H1 (cell line): ENCODE data around the gene S100A6. TPM values are rescaled to one million over a fixed set of nuclear protein-coding genes. Genes with fewer than 3 reads are reported as not detected.

Experiments used
- CTBP2 ChIP-seq: IDR thresholded peaks from 2 replicates; pipeline ENCODE4 v1.7.0; 2011; ENCODE audit warnings: borderline replicate concordance, mild to moderate bottlenecking, moderate library complexity, mixed read lengths, low read length; ENCODE audit not compliant: insufficient read depth, insufficient read length
- EGR1 ChIP-seq: IDR thresholded peaks from 2 replicates; pipeline ENCODE4 v1.6.1; 2011; ENCODE audit warnings: low read depth, low read length, borderline replicate concordance
- GTF2F1 ChIP-seq: IDR thresholded peaks from 2 replicates; pipeline ENCODE4 v1.6.1; 2012; ENCODE audit warnings: low read depth, low read length, improper control_type of control experiment, borderline replicate concordance
- RBBP5 ChIP-seq: IDR thresholded peaks from 2 replicates; pipeline ENCODE4 v1.7.1; 2012; ENCODE audit warnings: low read depth, mild to moderate bottlenecking, inconsistent platforms, low read length, moderate library complexity, borderline replicate concordance
- SIN3A ChIP-seq, 2 experiments: IDR thresholded peaks in 1 of 2; conservative IDR thresholded peaks in 1 of 2; 2 replicates each; pipeline ENCODE4 v1.6.1; 2011 to 2012; ENCODE audit warnings: low read length in 2 of 2, improper control_type of control experiment in 1 of 2, low read depth in 1 of 2, mild to moderate bottlenecking in 1 of 2
- SIRT6 ChIP-seq: IDR thresholded peaks from one replicate; pipeline ENCODE4 v1.7.1; 2012; ENCODE audit warnings: low read length, inconsistent platforms
- SRF ChIP-seq: IDR thresholded peaks from 2 replicates; pipeline ENCODE4 v1.6.1; 2011; ENCODE audit warnings: mild to moderate bottlenecking, low read depth, low read length, moderate library complexity
- TBP ChIP-seq: IDR thresholded peaks from 2 replicates; pipeline ENCODE4 v1.6.1; 2011; ENCODE audit warnings: low read depth, low read length, improper control_type of control experiment
- polyA plus RNA-seq, 7 experiments: library from polyadenylated mRNA; depleted of rRNA in 3 of 7; stranded (reverse) in 5 of 7; unstranded in 2 of 7; fragments of >200 nt in 5 of 7; fragments of 200-250 nt in 2 of 7; gene quantifications; 1 replicate in 5 of 7; 2 replicates in 1 of 7; 4 replicates in 1 of 7; pipeline versions ENCODE4 v1.2.1 to v1.2.3, GENCODE V29; 2011 to 2013; ENCODE audit warnings: missing spikeins in 2 of 7, mixed read lengths in 2 of 7
- total RNA-seq: library from RNA; stranded (reverse); fragmentation: NEBNext Ultra II Directional; extraction: Animal tissue kit (Norgen Biotek cat#: 25700); gene quantifications from 2 replicates; pipeline ENCODE4 v1.2.1, GENCODE V29; 2021
- TF ChIP-seq, protein P1 (sequence below): IDR thresholded peaks from 2 replicates; pipeline ENCODE4 v1.6.1; 2012; ENCODE audit warnings: inconsistent platforms

The S100A6 gene
- total and polyA plus RNA-seq, 2 of the 8 experiments (the other 6 are each of a cell fraction or from before 2014, with no cell fraction given): 11.1 to 63.0 TPM

DNA sequence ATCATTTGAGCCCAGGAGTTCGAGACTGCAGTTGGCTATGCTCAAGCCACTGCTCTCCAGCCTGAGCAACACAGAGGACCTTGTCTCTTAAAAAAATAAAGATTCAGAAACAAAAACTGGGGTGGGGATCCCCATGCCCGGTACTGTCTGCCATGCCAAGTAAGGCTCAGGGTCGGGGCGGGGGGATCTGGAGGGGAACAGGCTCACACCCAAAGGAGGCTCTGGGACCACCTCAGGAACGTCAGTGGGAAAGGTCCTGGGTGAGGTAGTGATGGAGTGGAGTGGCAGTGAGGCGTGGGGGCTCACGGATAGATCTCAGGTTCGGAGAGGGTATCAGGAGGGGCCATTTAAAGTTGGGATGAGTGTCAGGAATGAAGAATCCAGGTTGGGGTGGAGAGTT is 10.6 kb upstream of the S100A6 start (continued):
- TF ChIP-seq EGR1: no peak
- TF ChIP-seq, protein P1, sequence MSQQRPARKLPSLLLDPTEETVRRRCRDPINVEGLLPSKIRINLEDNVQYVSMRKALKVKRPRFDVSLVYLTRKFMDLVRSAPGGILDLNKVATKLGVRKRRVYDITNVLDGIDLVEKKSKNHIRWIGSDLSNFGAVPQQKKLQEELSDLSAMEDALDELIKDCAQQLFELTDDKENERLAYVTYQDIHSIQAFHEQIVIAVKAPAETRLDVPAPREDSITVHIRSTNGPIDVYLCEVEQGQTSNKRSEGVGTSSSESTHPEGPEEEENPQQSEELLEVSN: no peak
- TF ChIP-seq SRF: no peak
- TF ChIP-seq CTBP2: no peak
- TF ChIP-seq RBBP5: no peak
- TF ChIP-seq SIRT6: no peak
- TF ChIP-seq TBP: no peak
- no peak for TF ChIP-seq GTF2F1
- no peak for TF ChIP-seq SIN3A (conservative IDR thresholded peaks at IDR 0.05 in 1 of 2, IDR thresholded peaks at IDR 0.05 in 1 of 2; ENCODE audit: low read depth in 1 of 2, low read length in 2 of 2)
